Measurements from ENCODE around the gene BRD1. TPM values are rescaled to one million over a fixed set of nuclear protein-coding genes. Genes with fewer than 3 reads are reported as not detected.

The BRD1 gene
- total RNA-seq, 1 donor from 2014 or later, result 46.6 TPM

- intact Hi-C loops (cut with micrococcal nuclease), result no loop called here
These were observed 23.8 kb downstream of the BRD1 start for GRCh38 chr22:49803737-49804375.

GRCh38 chr22:49803134-49803533 is 24.5 kb downstream of the BRD1 start:
- intact Hi-C loops (cut with micrococcal nuclease), result no loop called here

DNA sequence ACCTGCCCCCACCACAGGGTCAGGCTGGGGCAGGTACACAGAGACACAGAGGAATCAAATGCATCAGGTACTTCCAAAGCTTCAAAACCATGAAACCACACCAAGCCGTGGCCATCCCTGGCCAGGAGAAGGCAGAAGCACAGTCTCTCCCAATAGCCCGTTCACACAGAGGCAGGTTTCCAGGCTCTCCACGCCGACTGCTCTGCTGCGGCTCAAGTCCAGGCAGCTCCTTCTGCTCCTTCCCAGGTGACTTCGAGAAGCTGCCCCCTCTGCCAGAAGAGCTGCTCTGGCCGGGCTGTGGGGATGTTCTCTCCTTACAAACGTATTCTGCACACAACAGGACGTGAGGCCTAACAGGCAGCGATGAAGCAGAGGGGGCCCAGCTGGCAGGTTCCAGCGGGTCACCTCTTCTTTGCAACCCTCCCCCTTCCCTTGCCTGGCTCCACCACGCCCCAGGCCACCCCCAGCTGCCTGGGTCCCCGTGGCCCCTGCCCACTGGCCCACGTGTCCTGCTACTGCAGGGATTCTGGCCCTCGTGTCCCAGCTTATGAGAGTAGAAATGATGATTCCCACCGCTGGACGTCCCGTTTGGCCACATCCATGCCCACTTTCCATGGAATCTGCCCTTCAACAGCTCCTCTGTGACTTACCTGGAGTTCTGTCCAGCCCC is 26.1 kb downstream of the BRD1 start:
- intact Hi-C loops (cut with micrococcal nuclease), result no loop called here

DNA sequence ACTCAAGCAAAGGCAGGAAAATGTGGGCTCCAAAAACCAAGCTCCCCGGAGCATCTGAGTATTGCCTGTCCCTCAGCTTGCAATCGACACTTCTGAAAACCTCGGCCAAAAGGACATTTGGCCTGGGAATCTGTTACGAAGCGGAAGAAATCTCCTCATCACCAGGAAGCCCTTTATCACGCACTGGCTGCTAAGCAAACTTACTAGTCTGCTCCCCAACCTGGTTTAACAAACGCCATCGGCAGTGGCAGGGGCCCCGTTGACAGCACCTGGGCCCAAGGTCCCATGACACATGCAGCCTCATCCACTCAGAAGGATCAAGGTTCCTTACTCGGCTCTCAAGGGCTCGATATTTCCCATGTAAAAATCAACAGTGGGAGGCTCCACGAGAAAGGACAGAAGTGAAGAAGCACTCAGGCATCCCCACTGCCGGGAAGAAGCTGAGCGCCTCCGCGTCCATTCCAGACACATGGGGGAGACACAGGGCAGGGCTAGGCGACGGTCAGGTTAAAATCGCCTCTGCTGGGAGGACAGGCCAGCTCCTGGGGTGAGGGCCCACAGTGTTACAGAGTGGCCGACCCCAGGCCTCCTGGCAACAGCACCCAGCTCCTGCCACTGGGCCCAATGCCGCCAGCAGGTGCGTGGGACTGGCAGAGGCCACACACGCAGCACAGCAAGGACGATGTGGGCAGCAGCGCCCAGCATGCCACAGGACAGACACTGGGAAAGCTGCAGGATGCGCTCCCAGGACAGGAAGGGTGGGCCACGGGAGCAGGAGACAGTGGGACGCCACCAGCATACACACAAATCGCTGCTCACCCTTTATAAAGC is 27.1 kb downstream of the BRD1 start:
- intact Hi-C loops (cut with micrococcal nuclease), result no loop called here

- intact Hi-C loops (cut with micrococcal nuclease), result no loop called here
These were observed 28.1 kb downstream of the BRD1 start for GRCh38 chr22:49799431-49800075.

GRCh38 chr22:49798486-49799151 is 29.1 kb downstream of the BRD1 start:
- intact Hi-C loops (cut with micrococcal nuclease), result no loop called here

GRCh38 chr22:49797706-49798105 is 30.0 kb downstream of the BRD1 start:
- intact Hi-C loops (cut with micrococcal nuclease), result no loop called here

DNA sequence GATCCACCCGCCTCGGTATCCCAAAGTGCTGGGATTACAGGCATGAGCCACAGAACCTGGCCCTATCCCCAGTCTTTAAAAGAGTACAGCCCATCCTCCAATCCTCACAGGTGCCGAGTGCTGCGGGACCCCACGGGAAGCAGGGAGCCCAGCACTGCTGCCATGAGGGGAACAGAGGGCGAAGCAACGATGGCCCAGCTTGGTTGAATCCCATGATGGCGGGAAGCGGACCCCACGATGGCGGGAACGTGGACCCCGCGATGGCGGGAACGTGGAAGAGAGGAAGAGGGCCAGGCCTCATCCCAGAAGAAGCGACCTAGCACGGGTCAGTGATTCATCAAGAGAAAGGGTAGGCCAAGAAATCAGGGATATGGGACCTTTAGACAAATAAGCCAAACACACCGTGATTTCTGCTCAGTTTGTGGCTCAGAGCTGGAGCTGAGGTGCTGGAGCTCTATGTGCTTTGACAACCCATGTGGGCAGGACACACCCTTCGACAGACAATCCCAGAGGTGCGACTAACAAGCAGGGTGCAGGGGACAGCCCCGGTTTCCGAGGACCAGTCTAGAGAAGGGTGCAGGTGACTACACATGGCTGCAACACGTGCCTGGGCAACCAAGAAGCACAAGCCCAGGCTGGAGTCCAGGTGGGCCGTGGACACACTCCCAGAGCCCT is 30.9 kb downstream of the BRD1 start:
- intact Hi-C loops (cut with micrococcal nuclease), result no loop called here

- intact Hi-C loops (cut with micrococcal nuclease), result no loop called here
These were observed 32.2 kb downstream of the BRD1 start for GRCh38 chr22:49795521-49795920.

DNA sequence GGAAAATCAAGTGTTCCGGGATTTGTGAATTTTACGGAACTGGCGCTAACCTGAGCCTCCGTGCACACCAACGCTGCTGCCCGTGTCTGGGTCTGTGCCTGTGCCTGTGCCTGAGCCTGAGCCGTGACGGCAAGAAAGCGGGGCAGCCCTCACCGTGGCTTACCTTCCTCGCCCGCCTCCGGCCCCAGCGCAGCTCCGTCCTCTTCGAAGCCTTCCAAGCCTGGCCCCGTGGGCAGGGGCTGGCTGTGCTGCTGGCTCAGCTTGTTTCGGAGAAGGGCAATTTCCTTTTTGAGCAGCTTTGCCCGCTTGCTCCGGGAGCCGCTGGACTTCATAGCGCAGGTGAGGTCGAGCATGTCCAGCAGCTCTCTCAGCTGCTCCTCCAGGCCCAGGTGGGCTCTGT is 33.8 kb downstream of the BRD1 start:
- intact Hi-C loops (cut with micrococcal nuclease), result no loop called here

DNA sequence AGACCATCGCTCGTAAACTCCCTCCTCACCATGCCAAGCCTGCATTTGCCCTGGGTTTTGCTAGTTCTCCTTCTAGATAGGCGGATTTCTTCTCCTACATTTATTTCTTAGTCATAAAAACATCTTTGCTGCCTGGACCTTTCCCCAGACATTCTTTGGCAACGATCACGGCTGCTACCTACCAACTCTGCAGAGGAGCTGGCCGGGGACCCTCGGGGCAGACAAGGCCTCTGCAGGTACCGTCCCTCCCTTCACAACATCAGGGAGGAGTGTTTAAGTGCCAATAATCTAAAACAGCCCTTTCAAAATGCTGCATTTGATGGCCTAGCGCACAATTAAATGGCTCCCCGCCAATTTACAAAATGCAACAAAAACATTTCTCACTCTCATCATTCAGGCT is 34.4 kb downstream of the BRD1 start:
- intact Hi-C loops (cut with micrococcal nuclease), result no loop called here

DNA sequence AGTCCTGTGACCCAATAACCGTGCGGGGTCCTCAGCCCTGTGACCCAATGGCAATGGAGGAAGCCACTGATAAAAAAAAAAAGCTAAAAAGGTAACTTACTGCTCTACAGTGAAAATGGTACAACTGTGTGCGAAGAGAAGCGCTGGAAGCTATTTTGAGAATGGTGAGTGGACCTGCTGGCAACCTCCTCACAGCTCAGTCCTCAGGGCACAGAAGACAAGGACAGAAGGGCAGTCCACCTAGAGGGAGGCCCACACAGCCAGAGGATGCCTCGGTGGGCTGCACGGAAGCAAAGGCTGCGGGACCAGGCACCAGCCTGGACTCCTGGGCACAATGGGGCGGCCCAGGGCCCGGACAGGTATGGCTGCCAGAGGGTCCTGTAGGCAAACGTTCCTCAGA is 35.6 kb downstream of the BRD1 start:
- intact Hi-C loops (cut with micrococcal nuclease), result no loop called here

DNA sequence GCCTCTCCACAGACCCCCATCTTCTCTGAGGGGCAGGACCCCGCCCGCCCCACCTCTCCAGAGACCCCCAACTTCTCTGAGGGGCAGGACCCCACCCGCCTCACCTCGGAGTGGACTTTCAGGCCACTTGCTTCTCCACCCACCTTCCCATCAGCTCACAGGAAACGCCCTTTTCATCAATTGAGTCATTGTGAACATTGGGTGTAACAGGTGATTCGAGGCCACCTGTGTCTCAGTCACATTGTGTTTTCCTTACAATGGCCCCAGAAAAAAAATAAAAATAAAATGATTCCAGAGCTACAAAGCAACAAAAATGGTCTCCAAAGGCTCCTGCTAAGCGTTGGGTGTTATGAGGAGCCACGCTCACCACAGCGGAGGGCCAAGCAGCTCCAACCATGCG is 36.0 kb downstream of the BRD1 start:
- intact Hi-C loops (cut with micrococcal nuclease), result no loop called here

DNA sequence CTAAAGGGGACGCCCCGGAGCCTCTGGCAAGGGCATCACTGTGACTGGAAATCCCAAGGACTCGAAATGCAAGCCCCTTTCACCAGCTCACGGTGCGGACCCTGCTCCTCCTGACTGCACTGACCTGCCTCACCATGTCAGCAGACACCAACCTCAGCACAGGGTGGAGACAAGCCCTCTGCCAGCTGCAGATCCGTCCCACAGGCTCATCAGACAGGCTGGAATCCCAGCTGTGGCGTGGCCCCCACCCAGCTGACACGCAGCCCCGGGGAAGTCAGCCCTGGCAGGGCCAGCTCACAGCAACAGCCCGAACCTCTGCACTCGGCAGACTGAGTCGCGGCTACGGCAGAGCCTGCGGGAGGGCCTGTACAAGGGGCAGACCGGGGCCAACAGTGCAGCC is 36.8 kb downstream of the BRD1 start:
- intact Hi-C loops (cut with micrococcal nuclease), result no loop called here

DNA sequence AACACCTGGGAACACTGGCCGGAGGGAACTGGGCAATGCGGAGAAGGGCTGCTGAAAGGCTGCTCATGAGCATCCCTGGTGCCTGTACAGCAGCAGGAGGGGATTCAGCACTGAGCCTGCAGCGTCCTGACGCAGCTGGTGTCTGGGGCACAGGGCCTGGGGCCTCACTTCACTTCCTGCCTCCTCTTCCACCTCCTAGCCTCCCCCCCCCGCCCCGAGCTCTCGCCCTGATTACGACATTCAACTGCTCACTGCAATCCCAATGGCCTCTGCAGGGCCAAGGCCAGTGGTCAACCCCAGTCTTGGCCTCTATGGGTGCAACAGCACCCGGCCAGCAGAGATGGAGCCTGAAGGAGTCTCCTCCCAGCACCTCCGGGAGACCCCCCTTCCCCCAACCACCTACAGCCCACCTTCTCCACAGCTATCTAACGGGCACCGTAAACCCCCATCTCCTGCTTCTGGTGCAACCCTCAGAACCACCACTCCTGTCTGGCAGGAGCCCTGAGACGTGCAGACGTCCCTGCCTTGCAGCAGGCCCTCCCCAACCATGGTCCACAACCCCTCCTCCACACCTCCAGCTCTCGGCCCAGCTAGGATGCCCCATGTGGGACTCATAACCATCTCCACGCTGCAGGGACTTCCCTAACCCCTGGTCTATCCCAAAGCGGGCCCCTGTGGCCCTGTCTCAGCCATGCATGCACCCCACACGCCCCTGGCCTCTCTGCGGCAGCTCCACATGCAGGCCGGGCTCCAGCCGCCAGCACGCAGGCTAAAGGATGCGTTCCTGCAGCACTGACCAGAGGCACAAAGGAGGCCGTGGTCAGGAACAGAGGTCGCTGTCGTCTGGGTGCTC is 38.2 kb downstream of the BRD1 start:
- intact Hi-C loops (cut with micrococcal nuclease), result no loop called here

DNA sequence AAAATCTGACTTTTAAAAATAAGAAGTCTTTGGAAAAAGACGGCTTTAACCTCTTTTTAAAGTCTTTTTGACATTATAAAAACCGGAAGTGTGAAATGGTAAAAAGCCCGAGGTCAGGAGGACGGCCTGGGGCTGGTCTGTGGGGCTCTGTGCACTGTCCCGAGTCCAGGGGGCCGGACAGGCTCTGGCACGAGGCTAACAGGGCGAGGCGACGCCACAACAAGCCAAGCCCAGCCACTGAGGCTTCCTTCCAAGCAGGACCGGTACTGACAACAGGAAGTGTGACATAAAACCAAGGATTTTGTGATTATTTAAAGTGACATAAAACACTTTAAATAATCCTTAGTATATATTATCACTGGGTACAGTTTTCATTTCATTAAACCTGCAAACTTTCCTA is 39.2 kb downstream of the BRD1 start:
- intact Hi-C loops (cut with micrococcal nuclease), result no loop called here

DNA sequence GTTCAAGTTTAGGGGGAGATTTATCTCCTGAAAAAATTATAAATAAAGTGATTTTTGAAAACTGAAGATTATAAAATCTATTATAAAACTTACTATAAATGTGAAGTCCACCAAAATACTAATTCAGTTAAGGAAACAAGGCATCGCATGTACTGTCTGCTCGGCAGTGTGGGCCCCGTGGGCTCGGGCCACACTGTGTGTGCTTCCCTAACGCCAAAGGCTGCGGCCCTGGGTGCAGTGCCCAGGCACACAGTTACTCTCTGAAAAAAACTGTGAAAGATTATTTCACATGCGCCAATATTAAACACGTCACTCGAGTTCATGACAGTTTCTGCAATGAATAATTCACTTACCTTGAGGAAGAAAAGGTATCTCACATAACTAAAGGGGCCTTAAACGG is 39.8 kb downstream of the BRD1 start:
- intact Hi-C loops (cut with micrococcal nuclease), result no loop called here

DNA sequence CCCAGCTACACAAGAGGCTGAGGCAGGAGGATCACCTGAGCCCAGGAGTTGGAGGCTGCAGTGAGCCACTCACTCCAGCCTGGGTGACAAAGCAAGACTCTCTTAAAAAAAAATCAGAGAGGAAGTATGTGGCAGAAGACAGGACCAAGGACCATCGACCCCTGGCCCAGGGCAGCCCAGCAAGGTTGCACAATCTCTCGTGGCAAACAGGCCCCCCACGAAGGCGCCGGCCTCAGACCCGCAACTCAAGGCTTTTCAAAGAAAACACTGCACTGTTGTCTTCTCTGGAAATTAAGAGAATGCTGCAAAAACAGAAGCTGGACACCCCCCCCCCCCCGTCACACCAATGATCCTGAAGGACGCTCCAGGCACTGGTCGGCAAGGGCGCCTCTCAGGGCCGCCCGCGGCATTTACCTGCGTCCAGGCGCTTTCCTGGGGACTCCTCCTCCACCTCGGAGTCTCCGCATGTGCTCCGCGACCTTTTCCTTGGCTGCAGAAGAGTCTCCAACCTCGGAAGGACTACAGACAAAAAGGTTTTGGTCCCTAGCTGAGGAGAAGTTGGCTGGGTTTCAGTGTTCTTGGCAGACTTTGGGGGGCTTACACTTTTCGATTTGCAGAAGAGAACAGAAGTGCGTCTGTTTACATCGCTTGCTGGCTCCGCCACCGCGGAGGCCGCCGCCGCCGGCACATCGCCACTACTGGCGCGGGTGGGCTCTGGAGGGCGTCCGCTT is 40.5 kb downstream of the BRD1 start:
- intact Hi-C loops (cut with micrococcal nuclease), result no loop called here

DNA sequence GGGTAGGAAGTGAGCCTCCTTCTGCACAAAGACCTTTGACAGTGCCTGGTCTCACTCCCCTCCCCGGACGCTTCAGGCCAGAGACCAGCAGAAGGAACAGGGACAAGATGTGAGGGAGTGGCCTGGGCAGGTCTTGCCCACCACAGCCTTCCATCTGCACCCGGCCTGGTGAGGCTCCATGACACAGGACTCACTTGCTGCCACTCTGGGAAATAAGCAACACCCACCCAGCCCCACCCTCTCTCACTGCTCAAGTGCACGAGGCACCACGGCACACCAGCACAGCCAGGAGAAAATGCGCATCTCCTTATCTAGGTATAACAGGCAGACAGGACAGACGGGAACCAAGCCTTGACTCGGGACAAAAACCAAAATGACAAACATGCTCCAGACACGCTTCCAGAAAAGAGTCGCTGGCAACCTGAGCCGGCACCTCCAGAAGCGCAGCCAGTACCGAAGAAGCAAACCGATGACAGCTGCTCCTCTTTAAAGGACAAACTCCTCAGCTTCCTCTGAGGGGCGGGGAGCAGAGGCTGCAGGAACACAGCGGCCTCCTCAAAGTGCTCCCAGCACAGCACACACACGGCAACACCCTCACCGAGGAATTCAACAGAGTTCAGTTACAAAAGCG is 41.7 kb downstream of the BRD1 start:
- intact Hi-C loops (cut with micrococcal nuclease), result no loop called here
